ENCODE results near the gene MYO1E.

- TF ChIP-seq, protein P1, sequence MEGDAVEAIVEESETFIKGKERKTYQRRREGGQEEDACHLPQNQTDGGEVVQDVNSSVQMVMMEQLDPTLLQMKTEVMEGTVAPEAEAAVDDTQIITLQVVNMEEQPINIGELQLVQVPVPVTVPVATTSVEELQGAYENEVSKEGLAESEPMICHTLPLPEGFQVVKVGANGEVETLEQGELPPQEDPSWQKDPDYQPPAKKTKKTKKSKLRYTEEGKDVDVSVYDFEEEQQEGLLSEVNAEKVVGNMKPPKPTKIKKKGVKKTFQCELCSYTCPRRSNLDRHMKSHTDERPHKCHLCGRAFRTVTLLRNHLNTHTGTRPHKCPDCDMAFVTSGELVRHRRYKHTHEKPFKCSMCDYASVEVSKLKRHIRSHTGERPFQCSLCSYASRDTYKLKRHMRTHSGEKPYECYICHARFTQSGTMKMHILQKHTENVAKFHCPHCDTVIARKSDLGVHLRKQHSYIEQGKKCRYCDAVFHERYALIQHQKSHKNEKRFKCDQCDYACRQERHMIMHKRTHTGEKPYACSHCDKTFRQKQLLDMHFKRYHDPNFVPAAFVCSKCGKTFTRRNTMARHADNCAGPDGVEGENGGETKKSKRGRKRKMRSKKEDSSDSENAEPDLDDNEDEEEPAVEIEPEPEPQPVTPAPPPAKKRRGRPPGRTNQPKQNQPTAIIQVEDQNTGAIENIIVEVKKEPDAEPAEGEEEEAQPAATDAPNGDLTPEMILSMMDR (IDR thresholded peaks at IDR 0.05): no peak
- TF ChIP-seq POLR2AphosphoS5 (IDR thresholded peaks at IDR 0.05) (no peak), POLR2A (IDR thresholded peaks at IDR 0.05) (no peak)
These were observed 201.6 kb downstream of the MYO1E start for GRCh38 chr15:59171067-59171397.

Data from gastroesophageal sphincter (tissue), 3 donors.